Lower lobe of right lung (tissue), 2 donors: ENCODE measurements around the gene CFAP45. TPM values are rescaled to one million over a fixed set of nuclear protein-coding genes. Genes with fewer than 3 reads are reported as not detected.
A peak's percentile ranks its signal among the peaks of the same experiment; 100 is the strongest.

ENCODE experiments used
- ATAC-seq, 2 donors: fragments of 200-7000 bp; cut with Tn5 transposase; one replicate each; pipeline ENCODE4 v1.9.1; 2020 to 2022; ENCODE audit warnings: mild to moderate bottlenecking in 2 of 2, moderate library complexity in 2 of 2
- DNase-seq: peaks from one replicate; pipeline ENCODE4 v3.0.0-alpha.2; 2020
- H3K27ac ChIP-seq: fragments of 200-600 bp; one replicate; pipeline ENCODE4 v1.8.0; 2022
- H3K27me3 ChIP-seq: fragments of 200-600 bp; one replicate; pipeline ENCODE4 v1.8.0; 2022; ENCODE audit warnings: low read depth
- H3K36me3 ChIP-seq: fragments of 200-600 bp; one replicate; pipeline ENCODE4 v1.8.0; 2022; ENCODE audit warnings: mild to moderate bottlenecking
- H3K4me1 ChIP-seq: fragments of 200-600 bp; one replicate; pipeline ENCODE4 v1.8.0; 2022
- H3K4me3 ChIP-seq: fragments of 200-600 bp; one replicate; pipeline ENCODE4 v1.8.0; 2022; ENCODE audit warnings: mild to moderate bottlenecking
- H3K9me3 ChIP-seq: fragments of 200-600 bp; one replicate; pipeline ENCODE4 v1.8.0; 2022
- CTCF ChIP-seq: fragments of 200-600 bp; IDR thresholded peaks from one replicate; pipeline ENCODE4 v1.8.0; 2022; ENCODE audit warnings: antibody characterized with exemption, mild to moderate bottlenecking
- intact Hi-C: fragments of 100-400 bp; cut with DNase I; formaldehyde crosslinking; loops from one replicate; pipeline ENCODE4 v1.11.0; 2022
- total RNA-seq: library from RNA; stranded (reverse); fragmentation: NEBNext Ultra II Directional; extraction: Animal tissue kit (Norgen Biotek cat#: 25700); gene quantifications from one replicate; pipeline ENCODE4 v1.2.1, GENCODE V29; 2021
- donor health status: DM: no; HTN: yes; CAD: no; lungs with severe emphysema.

CFAP45 gene
- total RNA-seq, 1 donor from 2014 or later: 10.2 TPM

GRCh38 chr1:159854693-159855192 is 45.2 kb downstream of the CFAP45 start:
- peak; percentile 25 for TF ChIP-seq CTCF
- Histone ChIP-seq H3K9me3 (no peaks in the 10 kb centered on the region), H3K36me3 (no peaks in the 10 kb centered on the region), H3K27ac (peak overlapping the region; percentile 97), H3K27me3 (no peaks in the 10 kb centered on the region), H3K4me3 (peak overlapping the region; percentile 77), H3K4me1 (peaks cover 25% of the 10 kb centered on the region)
- peak; percentile 93 for DNase-seq
- intact Hi-C loops: no loop called here
- ATAC-seq: peak; percentile 97 to 98

GRCh38 chr1:159854116-159854692 is 45.8 kb downstream of the CFAP45 start:
- DNase-seq: peak; percentile 89
- TF ChIP-seq CTCF: no peak
- Histone ChIP-seq H3K4me3 (peak overlapping the region; percentile 77), H3K9me3 (no peaks in the 10 kb centered on the region), H3K27me3 (no peaks in the 10 kb centered on the region), H3K36me3 (no peaks in the 10 kb centered on the region), H3K27ac (peak overlapping the region; percentile 97), H3K4me1 (peaks cover 26% of the 10 kb centered on the region)
- peak; percentile 84 to 91 for ATAC-seq
- intact Hi-C loops: no loop called here

- H3K9me3 ChIP-seq: no peaks in the 10 kb centered on the region
- H3K27ac ChIP-seq: peak overlapping the region; percentile 97
- DNase-seq (no peak), ATAC-seq (no peak)
- no peaks in the 10 kb centered on the region for H3K36me3 ChIP-seq
- H3K27me3 ChIP-seq: no peaks in the 10 kb centered on the region
- intact Hi-C loops: no loop called here
- peak overlapping the region; percentile 77 for H3K4me3 ChIP-seq
- H3K4me1 ChIP-seq: peaks cover 26% of the 10 kb centered on the region
- no peak for TF ChIP-seq CTCF
These were observed 46.4 kb downstream of the CFAP45 start for GRCh38 chr1:159853417-159854115.

GRCh38 chr1:159851407-159851806 is 48.6 kb downstream of the CFAP45 start:
- DNase-seq: no peak
- no peak for ATAC-seq
- no peak for TF ChIP-seq CTCF
- peaks cover 26% of the 10 kb centered on the region for H3K4me1 ChIP-seq
- H3K9me3 ChIP-seq: no peaks in the 10 kb centered on the region
- H3K36me3 ChIP-seq: no peaks in the 10 kb centered on the region
- no peak overlapping the region for H3K27ac ChIP-seq
- no peaks in the 10 kb centered on the region for H3K27me3 ChIP-seq
- H3K4me3 ChIP-seq: no peak overlapping the region
- intact Hi-C loops: no loop called here

- H3K27me3 ChIP-seq: no peaks in the 10 kb centered on the region
- no peaks in the 10 kb centered on the region for H3K9me3 ChIP-seq
- H3K27ac ChIP-seq: no peak overlapping the region
- H3K4me1 ChIP-seq: peaks cover 20% of the 10 kb centered on the region
- H3K4me3 ChIP-seq: no peak overlapping the region
- intact Hi-C loops: no loop called here
- no peak for TF ChIP-seq CTCF
- H3K36me3 ChIP-seq: no peaks in the 10 kb centered on the region
- DNase-seq (no peak), ATAC-seq (no peak)
These were observed 50.2 kb downstream of the CFAP45 start for GRCh38 chr1:159849626-159850366.
